H9 (cell line): ENCODE data around the gene CEP131. TPM values are rescaled to one million over a fixed set of nuclear protein-coding genes. Genes with fewer than 3 reads are reported as not detected.

Experiments
- DNase-seq: peaks from one replicate; pipeline ENCODE4 v3.0.0-alpha.2; 2017
- H2AFZ ChIP-seq: one replicate; pipeline ENCODE4 v1.6.1; 2013; ENCODE audit warnings: mild to moderate bottlenecking, low read length, control low read depth, moderate library complexity
- H2AK5ac ChIP-seq: 2 replicates; pipeline ENCODE4 v1.6.1; 2013; ENCODE audit warnings: low read length, control low read depth, mixed read lengths; ENCODE audit not compliant: insufficient read length
- H2BK120ac ChIP-seq: one replicate; pipeline ENCODE4 v1.6.1; 2013; ENCODE audit warnings: low read depth, mild to moderate bottlenecking, low read length, control low read depth, inconsistent platforms; ENCODE audit not compliant: poor library complexity, severe bottlenecking
- H2BK12ac ChIP-seq: 2 replicates; pipeline ENCODE4 v1.6.1; 2013; ENCODE audit warnings: low read length, control low read depth, mixed read lengths, low read depth; ENCODE audit not compliant: insufficient read length
- H2BK15ac ChIP-seq: 2 replicates; pipeline ENCODE4 v1.6.1; 2013; ENCODE audit warnings: low read depth, low read length, control low read depth
- H2BK20ac ChIP-seq: one replicate; pipeline ENCODE4 v1.6.1; 2013; ENCODE audit warnings: low read depth, mild to moderate bottlenecking, low read length, control low read depth, inconsistent platforms; ENCODE audit not compliant: poor library complexity, severe bottlenecking
- H2BK5ac ChIP-seq: 2 replicates; pipeline ENCODE4 v1.6.1; 2013; ENCODE audit warnings: low read length, control low read depth, mixed read lengths; ENCODE audit not compliant: insufficient read length
- H3K14ac ChIP-seq: 2 replicates; pipeline ENCODE4 v1.6.1; 2013; ENCODE audit warnings: low read length, control low read depth; ENCODE audit not compliant: insufficient read depth
- H3K18ac ChIP-seq: 2 replicates; pipeline ENCODE4 v1.6.1; 2013; ENCODE audit warnings: low read depth, mild to moderate bottlenecking, mixed read lengths, low read length, control low read depth; ENCODE audit not compliant: insufficient read length
- H3K23ac ChIP-seq: 2 replicates; pipeline ENCODE4 v1.6.1; 2013; ENCODE audit warnings: low read length, control low read depth, mixed read lengths, low read depth; ENCODE audit not compliant: insufficient read length
- H3K23me2 ChIP-seq: 2 replicates; pipeline ENCODE4 v1.6.1; 2013; ENCODE audit warnings: low read depth, mild to moderate bottlenecking, mixed read lengths, low read length, control low read depth; ENCODE audit not compliant: insufficient read length, poor library complexity, severe bottlenecking
- H3K27ac ChIP-seq: 2 replicates; pipeline ENCODE4 v1.5.1; 2013; ENCODE audit warnings: low read length, control low read depth, mixed read lengths, low read depth; ENCODE audit not compliant: insufficient read length
- H3K27me3 ChIP-seq: 2 replicates; pipeline ENCODE4 v1.6.1; 2013; ENCODE audit warnings: low read length, control low read depth, inconsistent platforms; ENCODE audit not compliant: insufficient read depth
- H3K4ac ChIP-seq: 2 replicates; pipeline ENCODE4 v1.6.1; 2013; ENCODE audit warnings: low read depth, mild to moderate bottlenecking, control low read depth, inconsistent platforms, low read length, moderate library complexity
- H3K4me1 ChIP-seq: 2 replicates; pipeline ENCODE4 v1.6.1; 2013; ENCODE audit warnings: low read length, control low read depth, inconsistent platforms; ENCODE audit not compliant: insufficient read depth
- H3K4me2 ChIP-seq: 2 replicates; pipeline ENCODE4 v1.6.1; 2013; ENCODE audit warnings: low read length, control low read depth, mixed read lengths; ENCODE audit not compliant: insufficient read length, insufficient read depth
- H3K56ac ChIP-seq: 2 replicates; pipeline ENCODE4 v1.6.1; 2013; ENCODE audit warnings: low read depth, mild to moderate bottlenecking, mixed read lengths, low read length, control low read depth; ENCODE audit not compliant: insufficient read length
- H3K79me1 ChIP-seq: 2 replicates; pipeline ENCODE4 v1.6.1; 2013; ENCODE audit warnings: low read depth, mild to moderate bottlenecking, moderate library complexity, low read length, control low read depth, inconsistent platforms; ENCODE audit not compliant: insufficient read depth, poor library complexity, severe bottlenecking
- H3K79me2 ChIP-seq: 2 replicates; pipeline ENCODE4 v1.6.1; 2013; ENCODE audit warnings: low read length, control low read depth, inconsistent platforms; ENCODE audit not compliant: insufficient read depth
- H3K9ac ChIP-seq: 2 replicates; pipeline ENCODE4 v1.6.1; 2013; ENCODE audit warnings: low read length, control low read depth, mixed read lengths; ENCODE audit not compliant: insufficient read length; ENCODE audit errors: extremely low read depth
- H3K9me3 ChIP-seq: one replicate; pipeline ENCODE4 v1.6.1; 2013; ENCODE audit warnings: low read depth, low read length, inconsistent platforms; ENCODE audit not compliant: control insufficient read depth
- H3T11ph ChIP-seq: one replicate; pipeline ENCODE4 v1.6.1; 2013; ENCODE audit warnings: mild to moderate bottlenecking, low read length, control low read depth, inconsistent platforms
- H4K20me1 ChIP-seq: one replicate; pipeline ENCODE4 v1.6.1; 2013; ENCODE audit not compliant: control insufficient read depth, insufficient read length, insufficient read depth
- H4K5ac ChIP-seq: 2 replicates; pipeline ENCODE4 v1.6.1; 2013; ENCODE audit warnings: low read depth, mild to moderate bottlenecking, mixed read lengths, low read length, control low read depth; ENCODE audit not compliant: insufficient read length
- H4K8ac ChIP-seq: replicated peaks from 2 replicates; pipeline ENCODE4 v1.6.1; 2013; ENCODE audit warnings: low read length, control low read depth, mixed read lengths, low read depth; ENCODE audit not compliant: insufficient read length
- H4K91ac ChIP-seq: 2 replicates; pipeline ENCODE4 v1.6.1; 2013; ENCODE audit warnings: low read depth, mild to moderate bottlenecking, moderate library complexity, mixed read lengths, low read length, control low read depth; ENCODE audit not compliant: insufficient read length
- H3K27ac Mint-ChIP-seq, 3 experiments: 2 replicates in 2 of 3; 3 replicates in 1 of 3; pipeline ENCODE4 v1.8.0; 2020 to 2021; ENCODE audit warnings: mixed read lengths in 3 of 3, mild to moderate bottlenecking in 1 of 3, moderate library complexity in 1 of 3
- H3K27me3 Mint-ChIP-seq: 2 replicates; pipeline ENCODE4 v1.8.0; 2021; ENCODE audit warnings: low read depth, mild to moderate bottlenecking, moderate library complexity, mixed read lengths
- H3K36me3 Mint-ChIP-seq, 3 experiments: 2 replicates in 2 of 3; 3 replicates in 1 of 3; pipeline ENCODE4 v1.8.0; 2020 to 2021; ENCODE audit warnings: low read depth in 3 of 3, mixed read lengths in 3 of 3; ENCODE audit not compliant: insufficient read depth in 1 of 3
- H3K4me1 Mint-ChIP-seq, 2 experiments: 2 replicates each; pipeline ENCODE4 v1.8.0; 2020; ENCODE audit warnings: mixed read lengths in 2 of 2
- H3K4me3 Mint-ChIP-seq, 2 experiments: 2 replicates in 1 of 2; 3 replicates in 1 of 2; pipeline ENCODE4 v1.8.0; 2020 to 2021; ENCODE audit warnings: mild to moderate bottlenecking in 2 of 2, mixed read lengths in 2 of 2, moderate library complexity in 1 of 2
- H3K9me3 Mint-ChIP-seq, 2 experiments: 2 replicates in 1 of 2; 3 replicates in 1 of 2; pipeline ENCODE4 v1.8.0; 2020; ENCODE audit warnings: mild to moderate bottlenecking in 2 of 2, mixed read lengths in 2 of 2, moderate library complexity in 1 of 2
- WGBS: extraction: QIAGEN DNeasy Blood & Tissue Kit; methylation state at CpG from one replicate; pipeline ENCODE4 v1.1.7; 2013; ENCODE audit warnings: missing lambda C conversion rate, low lambda C conversion rate, mixed read lengths; ENCODE audit not compliant: insufficient read length; ENCODE audit errors: extremely low coverage; 5-methylcytosine and 5-hydroxymethylcytosine counted together
- total RNA-seq: library from RNA; stranded (reverse); gene quantifications from 2 replicates; pipeline ENCODE4 v1.2.1, GENCODE V29; 2021
- TF ChIP-seq, protein P1 (sequence below): fragments of 200-600 bp; sonication (generic); conservative IDR thresholded peaks from 3 replicates; pipeline ENCODE4 v1.8.0; 2021; ENCODE audit warnings: antibody characterized with exemption, mild to moderate bottlenecking

The CEP131 gene
- total RNA-seq, 1 experiment from 2014 or later, result 16.3 TPM

DNA sequence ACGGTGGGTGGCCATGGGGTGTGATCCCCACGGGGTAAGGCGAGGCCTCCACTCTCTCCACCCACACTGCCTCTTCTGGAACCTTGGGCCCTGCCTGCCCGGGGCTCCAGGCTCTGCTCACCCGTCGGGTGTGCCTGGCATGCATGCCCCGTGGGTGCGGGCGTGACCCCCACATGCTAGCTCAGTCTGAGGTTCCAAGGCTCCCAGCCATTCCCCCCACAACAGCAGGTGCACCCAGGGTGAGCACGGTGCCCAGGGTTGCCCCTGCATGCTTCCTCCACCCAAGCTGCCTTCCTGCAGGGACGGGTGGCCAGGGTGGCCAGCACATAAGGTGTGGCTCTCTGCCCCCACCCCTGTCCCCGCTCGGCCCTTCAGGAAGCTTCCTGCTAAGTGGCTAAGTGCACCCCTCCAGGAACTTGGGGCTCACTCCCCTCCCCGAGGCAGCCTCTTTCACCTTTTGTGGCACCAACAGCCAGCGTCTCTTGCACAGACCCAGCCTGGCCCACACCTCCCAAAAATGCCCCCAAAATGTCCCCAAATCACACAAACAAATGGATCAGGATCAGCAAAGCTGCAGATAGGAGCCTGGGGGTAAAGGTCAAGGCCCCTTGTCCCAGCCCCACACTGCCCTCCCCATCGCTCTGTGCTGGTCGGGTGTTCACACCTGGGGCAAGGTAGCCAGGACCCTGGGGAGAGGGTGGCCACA, 78.9 kb downstream of the CEP131 start:
- WGBS, result no CpG with 5 or more reads among the region's 17 CpGs
- no peak for DNase-seq
- Histone ChIP-seq H4K91ac (no peak overlapping the region), H3K27ac (no peak overlapping the region), H2BK15ac (no peak overlapping the region), H2BK12ac (no peak overlapping the region), H3K4me2 (no peak overlapping the region), H3K4ac (no peak overlapping the region), H4K20me1 (no peaks in the 10 kb centered on the region), H4K8ac (no peak overlapping the region), H3T11ph (no peak overlapping the region), H3K23me2 (no peaks in the 10 kb centered on the region), H3K79me1 (no peaks in the 10 kb centered on the region), H4K5ac (no peak overlapping the region), H3K9ac (no peak overlapping the region), H2AK5ac (no peak overlapping the region), H3K4me1 (no peaks in the 10 kb centered on the region), H3K56ac (no peak overlapping the region), H3K23ac (no peak overlapping the region), H2BK5ac (no peak overlapping the region), H3K14ac (no peak overlapping the region), H3K79me2 (no peaks in the 10 kb centered on the region), H3K27me3 (no peaks in the 10 kb centered on the region), H2BK120ac (no peak overlapping the region), H2AFZ (no peak overlapping the region), H2BK20ac (no peak overlapping the region), H3K18ac (no peak overlapping the region), H3K9me3 (no peaks in the 10 kb centered on the region)
- peaks cover 2 to 10% of the 10 kb centered on the region in 2 experiments; a peak in 2 of 4 replicates for H3K4me1 Mint-ChIP-seq
- no peaks in the 10 kb centered on the region; a peak in 1 of 7 replicates for H3K36me3 Mint-ChIP-seq
- TF ChIP-seq, protein P1, sequence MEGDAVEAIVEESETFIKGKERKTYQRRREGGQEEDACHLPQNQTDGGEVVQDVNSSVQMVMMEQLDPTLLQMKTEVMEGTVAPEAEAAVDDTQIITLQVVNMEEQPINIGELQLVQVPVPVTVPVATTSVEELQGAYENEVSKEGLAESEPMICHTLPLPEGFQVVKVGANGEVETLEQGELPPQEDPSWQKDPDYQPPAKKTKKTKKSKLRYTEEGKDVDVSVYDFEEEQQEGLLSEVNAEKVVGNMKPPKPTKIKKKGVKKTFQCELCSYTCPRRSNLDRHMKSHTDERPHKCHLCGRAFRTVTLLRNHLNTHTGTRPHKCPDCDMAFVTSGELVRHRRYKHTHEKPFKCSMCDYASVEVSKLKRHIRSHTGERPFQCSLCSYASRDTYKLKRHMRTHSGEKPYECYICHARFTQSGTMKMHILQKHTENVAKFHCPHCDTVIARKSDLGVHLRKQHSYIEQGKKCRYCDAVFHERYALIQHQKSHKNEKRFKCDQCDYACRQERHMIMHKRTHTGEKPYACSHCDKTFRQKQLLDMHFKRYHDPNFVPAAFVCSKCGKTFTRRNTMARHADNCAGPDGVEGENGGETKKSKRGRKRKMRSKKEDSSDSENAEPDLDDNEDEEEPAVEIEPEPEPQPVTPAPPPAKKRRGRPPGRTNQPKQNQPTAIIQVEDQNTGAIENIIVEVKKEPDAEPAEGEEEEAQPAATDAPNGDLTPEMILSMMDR, result no peak
- peaks cover under 1% of the 10 kb centered on the region for H3K27me3 Mint-ChIP-seq
- no peak overlapping the region for H3K4me3 Mint-ChIP-seq
- peaks cover 3 to 4% of the 10 kb centered on the region in 2 experiments; a peak in 3 of 5 replicates for H3K9me3 Mint-ChIP-seq
- H3K27ac Mint-ChIP-seq, result peak overlapping the region in 1 of 3 experiments; percentile 34; a peak in 1 of 7 replicates
